ENCODE measurements around the gene MFAP3L.
"Not testable (repeated sequence)": the region's sequence is repeated elsewhere in the genome, so short reads cannot be mapped to it uniquely, and the experiment has no call there.

The MFAP3L gene

GRCh38 chr4:170026253-170027021, at the start of gene MFAP3L:
MFAP3L (minus strand) TSS chr4:170026395; CDS start chr4:170005877, 20,518 bp downstream.
- DNase-seq (ENCODE audit: low read depth), result peak; percentile 82

- no peak for DNase-seq (ENCODE audit: low read depth)
Measured at GRCh38 chr4:170071196-170071595, 45.0 kb upstream of the MFAP3L start.

GRCh38 chr4:170068438-170069128, 42.4 kb upstream of the MFAP3L start:
- DNase-seq (ENCODE audit: low read depth), result no peak

- no peak for DNase-seq (ENCODE audit: low read depth)
Measured at GRCh38 chr4:170059421-170059820, 33.2 kb upstream of the MFAP3L start.

GRCh38 chr4:170058826-170059225, 32.6 kb upstream of the MFAP3L start:
- no peak for DNase-seq (ENCODE audit: low read depth)

GRCh38 chr4:170057866-170058265, 31.7 kb upstream of the MFAP3L start:
- DNase-seq (ENCODE audit: low read depth), result no peak

- DNase-seq (ENCODE audit: low read depth), result no peak
Measured at GRCh38 chr4:170052919-170053318, 26.7 kb upstream of the MFAP3L start.

- no peak for DNase-seq (ENCODE audit: low read depth)
Measured at GRCh38 chr4:170051402-170051801, 25.2 kb upstream of the MFAP3L start.

- no peak for DNase-seq (ENCODE audit: low read depth)
Measured at GRCh38 chr4:170049766-170050165, 23.6 kb upstream of the MFAP3L start.

- peak; percentile 32 for DNase-seq (ENCODE audit: low read depth)
Measured at GRCh38 chr4:170047771-170048354, 21.7 kb upstream of the MFAP3L start.

GRCh38 chr4:170046156-170046555, 20.0 kb upstream of the MFAP3L start:
- not testable (repeated sequence) for DNase-seq (ENCODE audit: low read depth)

- DNase-seq (ENCODE audit: low read depth), result no peak
Measured at GRCh38 chr4:170040031-170040680, 14.0 kb upstream of the MFAP3L start.

GRCh38 chr4:170038769-170039168, 12.6 kb upstream of the MFAP3L start:
- DNase-seq (ENCODE audit: low read depth), result no peak

GRCh38 chr4:170038232-170038631, 12.0 kb upstream of the MFAP3L start:
- DNase-seq (ENCODE audit: low read depth), result no peak

- DNase-seq (ENCODE audit: low read depth), result no peak
Measured at GRCh38 chr4:170037481-170037880, 11.3 kb upstream of the MFAP3L start.

GRCh38 chr4:170035845-170036244, 9.7 kb upstream of the MFAP3L start:
- no peak for DNase-seq (ENCODE audit: low read depth)

- no peak for DNase-seq (ENCODE audit: low read depth)
Measured at GRCh38 chr4:170035231-170035630, 9.0 kb upstream of the MFAP3L start.

- no peak for DNase-seq (ENCODE audit: low read depth)
Measured at GRCh38 chr4:170033999-170034398, 7.8 kb upstream of the MFAP3L start.

GRCh38 chr4:170030121-170030520, 3.9 kb upstream of the MFAP3L start:
- no peak for DNase-seq (ENCODE audit: low read depth)

- DNase-seq (ENCODE audit: low read depth), result peak; percentile 88
Measured at GRCh38 chr4:170027181-170027829, 1.1 kb upstream of the MFAP3L start.

- peak; percentile 1 for DNase-seq (ENCODE audit: low read depth)
Measured at GRCh38 chr4:170025523-170026252, 507 bp downstream of the MFAP3L start.
